Hepatocyte (in vitro differentiated cells): ENCODE measurements around the gene SPATA1. TPM values are rescaled to one million over a fixed set of nuclear protein-coding genes. Genes with fewer than 3 reads are reported as not detected.

ENCODE experiments used
- DNase-seq: peaks from one replicate; pipeline ENCODE4 v3.0.0-alpha.2; 2016; ENCODE audit warnings: low spot score
- H2AFZ ChIP-seq: fragments of 200-600 bp; sonication (generic); 2 replicates; pipeline ENCODE4 v1.6.0; 2016; ENCODE audit warnings: antibody characterized with exemption, mild to moderate bottlenecking
- H3K27ac ChIP-seq: fragments of 200-600 bp; sonication (generic); 2 replicates; pipeline ENCODE4 v1.5.1; 2016; ENCODE audit warnings: mild to moderate bottlenecking
- H3K27me3 ChIP-seq: fragments of 200-600 bp; sonication (generic); 2 replicates; pipeline ENCODE4 v1.6.1; 2016
- H3K36me3 ChIP-seq: fragments of 200-600 bp; sonication (generic); replicated peaks from 2 replicates; pipeline ENCODE4 v1.5.1; 2016; ENCODE audit warnings: low read depth; ENCODE audit not compliant: insufficient read depth
- H3K4me1 ChIP-seq: fragments of 200-600 bp; sonication (generic); 2 replicates; pipeline ENCODE4 v1.5.1; 2016; ENCODE audit warnings: mild to moderate bottlenecking, moderate library complexity; ENCODE audit not compliant: insufficient read depth
- H3K4me2 ChIP-seq: fragments of 200-600 bp; sonication (generic); 2 replicates; pipeline ENCODE4 v1.6.0; 2016
- H3K4me3 ChIP-seq: fragments of 200-600 bp; sonication (generic); 2 replicates; pipeline ENCODE4 v1.5.1; 2016; ENCODE audit warnings: mild to moderate bottlenecking
- H3K79me2 ChIP-seq: fragments of 200-600 bp; sonication (generic); 2 replicates; pipeline ENCODE4 v1.6.0; 2017; ENCODE audit warnings: mild to moderate bottlenecking
- H3K9me2 ChIP-seq: fragments of 200-600 bp; sonication (generic); replicated peaks from 2 replicates; pipeline ENCODE4 v1.6.0; 2017; ENCODE audit warnings: mild to moderate bottlenecking; ENCODE audit not compliant: insufficient read depth
- H3K9me3 ChIP-seq: fragments of 200-600 bp; sonication (generic); 2 replicates; pipeline ENCODE4 v1.5.1; 2016; ENCODE audit warnings: low read depth, mild to moderate bottlenecking
- H4K20me1 ChIP-seq: fragments of 200-600 bp; sonication (generic); 2 replicates; pipeline ENCODE4 v1.6.0; 2016; ENCODE audit warnings: mild to moderate bottlenecking; ENCODE audit not compliant: insufficient read depth, poor library complexity, severe bottlenecking
- CTCF ChIP-seq: fragments of 200-600 bp; sonication (generic); IDR thresholded peaks from 2 replicates; pipeline ENCODE4 v1.5.1; 2016; ENCODE audit warnings: antibody characterized with exemption, mild to moderate bottlenecking; ENCODE audit not compliant: poor library complexity
- EZH2 ChIP-seq: fragments of 200-600 bp; sonication (generic); IDR thresholded peaks from 2 replicates; pipeline ENCODE4 v1.6.1; 2016; ENCODE audit warnings: antibody characterized with exemption, mild to moderate bottlenecking, borderline replicate concordance
- EZH2phosphoT487 ChIP-seq: fragments of 200-600 bp; sonication (generic); IDR thresholded peaks from one replicate; pipeline ENCODE4 v1.6.1; 2018; ENCODE audit warnings: antibody characterized with exemption, mild to moderate bottlenecking, low read depth, moderate library complexity; ENCODE audit not compliant: unreplicated experiment, severe bottlenecking
- WGBS: methylation state at CpG from one replicate; pipeline ENCODE4 v1.1.6; 2016; ENCODE audit warnings: low lambda C conversion rate; ENCODE audit errors: missing lambda C conversion rate; 5-methylcytosine and 5-hydroxymethylcytosine counted together
- polyA plus RNA-seq: library from polyadenylated mRNA; unstranded; fragments of >200 nt; fragmentation: Nextera tagmentation; extraction: Ambion mirVana; gene quantifications from 2 replicates; pipeline ENCODE4 v1.2.1, GENCODE V29; 2016
- total RNA-seq: library from RNA; depleted of rRNA; stranded (reverse); fragments of >200 nt; gene quantifications from 2 replicates; pipeline ENCODE4 v1.2.3, GENCODE V29; 2014

SPATA1 gene
- total and polyA plus RNA-seq, 2 experiments from 2014 or later, result 0.70 to 0.90 TPM

- Histone ChIP-seq H3K79me2 (no peaks in the 10 kb centered on the region), H3K4me3 (no peak overlapping the region), H2AFZ (no peak overlapping the region), H3K27me3 (no peaks in the 10 kb centered on the region), H3K4me1 (no peaks in the 10 kb centered on the region), H3K9me3 (no peaks in the 10 kb centered on the region), H3K27ac (peak overlapping the region; percentile 20), H4K20me1 (no peaks in the 10 kb centered on the region), H3K9me2 (no peaks in the 10 kb centered on the region), H3K36me3 (no peaks in the 10 kb centered on the region), H3K4me2 (no peak overlapping the region)
- no peak for TF ChIP-seq EZH2
- no peak for TF ChIP-seq CTCF
- no peak for TF ChIP-seq EZH2phosphoT487
- WGBS, result 37% methylated on average over 1 of the region's 1 CpG
- peak; percentile 30 for DNase-seq
Observed at GRCh38 chr1:84540759-84541158, 34.6 kb downstream of the SPATA1 start.

- TF ChIP-seq EZH2 (no peak), CTCF (peak; percentile 27)
- DNase-seq, result no peak
- Histone ChIP-seq H3K27ac (peak overlapping the region; percentile 7), H3K4me2 (no peak overlapping the region), H3K4me3 (no peak overlapping the region), H3K36me3 (no peaks in the 10 kb centered on the region), H3K9me2 (no peaks in the 10 kb centered on the region), H4K20me1 (no peaks in the 10 kb centered on the region), H2AFZ (no peak overlapping the region), H3K4me1 (no peaks in the 10 kb centered on the region), H3K9me3 (no peaks in the 10 kb centered on the region), H3K27me3 (no peaks in the 10 kb centered on the region), H3K79me2 (no peaks in the 10 kb centered on the region)
- 82% methylated on average over 4 of the region's 4 CpGs for WGBS
Observed at GRCh38 chr1:84541679-84542078, 35.5 kb downstream of the SPATA1 start.

- Histone ChIP-seq H3K27me3 (no peaks in the 10 kb centered on the region), H4K20me1 (no peaks in the 10 kb centered on the region), H3K79me2 (no peaks in the 10 kb centered on the region), H3K4me2 (no peak overlapping the region), H3K4me3 (no peak overlapping the region), H3K4me1 (no peaks in the 10 kb centered on the region), H3K36me3 (no peaks in the 10 kb centered on the region), H3K27ac (no peak overlapping the region), H2AFZ (no peak overlapping the region), H3K9me2 (no peaks in the 10 kb centered on the region), H3K9me3 (no peaks in the 10 kb centered on the region)
- TF ChIP-seq CTCF (no peak), EZH2phosphoT487 (no peak), EZH2 (no peak)
- no peak for DNase-seq
- 99% methylated on average over 2 of the region's 2 CpGs for WGBS
Observed at GRCh38 chr1:84550826-84551225, 44.6 kb downstream of the SPATA1 start.

GRCh38 chr1:84569216-84569615 lies 63.0 kb downstream of the SPATA1 start:
- no peak for TF ChIP-seq CTCF
- TF ChIP-seq EZH2, result no peak
- peaks cover 13% of the 10 kb centered on the region for H3K79me2 ChIP-seq
- no peak overlapping the region for H3K4me2 ChIP-seq
- H3K4me3 ChIP-seq, result no peak overlapping the region
- H3K27me3 ChIP-seq, result no peaks in the 10 kb centered on the region
- no peak overlapping the region for H2AFZ ChIP-seq
- H4K20me1 ChIP-seq, result no peaks in the 10 kb centered on the region
- no peaks in the 10 kb centered on the region for H3K36me3 ChIP-seq
- H3K27ac ChIP-seq, result no peak overlapping the region
- no peak for DNase-seq
- peaks cover 5% of the 10 kb centered on the region for H3K4me1 ChIP-seq
- H3K9me2 ChIP-seq, result no peaks in the 10 kb centered on the region
- H3K9me3 ChIP-seq, result no peaks in the 10 kb centered on the region
